ENCODE data around the gene PADI4. TPM values are rescaled to one million over a fixed set of nuclear protein-coding genes. Genes with fewer than 3 reads are reported as not detected.

Gene PADI4
- total RNA-seq, 3 donors from 2014 or later = 0.22 TPM; not detected in 2

GRCh38 chr1:17292299-17293160 lies 15.5 kb upstream of the PADI4 start:
- intact Hi-C loops (cut with DNase I, micrococcal nuclease) = no loop called here
- H3K4me3 ChIP-seq = no peak overlapping the region
- ATAC-seq (no peak), DNase-seq (no peak)
- no peaks in the 10 kb centered on the region for H3K9me3 ChIP-seq
- TF ChIP-seq CTCF (IDR thresholded peaks at IDR 0.05) = no peak
- no peaks in the 10 kb centered on the region for H3K36me3 ChIP-seq (ENCODE audit: low read depth)
- no peaks in the 10 kb centered on the region for H3K4me1 ChIP-seq (ENCODE audit: low read depth)

- ATAC-seq (no peak), DNase-seq (no peak)
- Histone ChIP-seq H3K4me3 (no peak overlapping the region), H3K36me3 (ENCODE audit: low read depth) (no peaks in the 10 kb centered on the region), H3K9me3 (no peaks in the 10 kb centered on the region), H3K4me1 (ENCODE audit: low read depth) (no peaks in the 10 kb centered on the region)
- intact Hi-C loops (cut with DNase I, micrococcal nuclease) = no loop called here
- no peak for TF ChIP-seq CTCF (IDR thresholded peaks at IDR 0.05)
Measured at GRCh38 chr1:17293681-17294425, 14.1 kb upstream of the PADI4 start.

GRCh38 chr1:17295292-17295691 lies 12.7 kb upstream of the PADI4 start:
- Histone ChIP-seq H3K4me3 (no peak overlapping the region), H3K4me1 (ENCODE audit: low read depth) (no peaks in the 10 kb centered on the region), H3K36me3 (ENCODE audit: low read depth) (no peaks in the 10 kb centered on the region), H3K9me3 (no peaks in the 10 kb centered on the region)
- intact Hi-C loops (cut with DNase I, micrococcal nuclease) = no loop called here
- no peak for DNase-seq
- TF ChIP-seq CTCF (IDR thresholded peaks at IDR 0.05) = no peak
- no peak for ATAC-seq

- Histone ChIP-seq H3K4me1 (ENCODE audit: low read depth) (no peaks in the 10 kb centered on the region), H3K36me3 (ENCODE audit: low read depth) (no peaks in the 10 kb centered on the region), H3K4me3 (no peak overlapping the region), H3K9me3 (peaks cover 6% of the 10 kb centered on the region)
- DNase-seq (no peak), ATAC-seq (no peak)
- intact Hi-C loops (cut with DNase I, micrococcal nuclease) = no loop called here
- TF ChIP-seq CTCF (IDR thresholded peaks at IDR 0.05) = no peak
Measured at GRCh38 chr1:17296086-17296485, 11.9 kb upstream of the PADI4 start.

GRCh38 chr1:17297991-17298390 lies 10.0 kb upstream of the PADI4 start:
- ATAC-seq = no peak
- intact Hi-C loops (cut with DNase I, micrococcal nuclease) = no loop called here

More at GRCh38 chr1:17297991-17298390, 10.0 kb upstream of the PADI4 start:
- no peak for DNase-seq
- Histone ChIP-seq H3K4me1 (ENCODE audit: low read depth) (no peaks in the 10 kb centered on the region), H3K4me3 (no peak overlapping the region), H3K36me3 (ENCODE audit: low read depth) (no peaks in the 10 kb centered on the region), H3K9me3 (peaks cover 11% of the 10 kb centered on the region)
- no peak for TF ChIP-seq CTCF (IDR thresholded peaks at IDR 0.05)
